GM21390 (cell line): ENCODE measurements around the gene ABCC10.
"Not testable (repeated sequence)": the region's sequence is repeated elsewhere in the genome, so short reads cannot be mapped to it uniquely, and the experiment has no call there.

ENCODE experiments used
- ATAC-seq: cut with Tn5 transposase; IDR thresholded peaks from one replicate; pipeline ENCODE4 v1.9.1; 2021; ENCODE audit not compliant: unreplicated experiment

Gene ABCC10

DNA sequence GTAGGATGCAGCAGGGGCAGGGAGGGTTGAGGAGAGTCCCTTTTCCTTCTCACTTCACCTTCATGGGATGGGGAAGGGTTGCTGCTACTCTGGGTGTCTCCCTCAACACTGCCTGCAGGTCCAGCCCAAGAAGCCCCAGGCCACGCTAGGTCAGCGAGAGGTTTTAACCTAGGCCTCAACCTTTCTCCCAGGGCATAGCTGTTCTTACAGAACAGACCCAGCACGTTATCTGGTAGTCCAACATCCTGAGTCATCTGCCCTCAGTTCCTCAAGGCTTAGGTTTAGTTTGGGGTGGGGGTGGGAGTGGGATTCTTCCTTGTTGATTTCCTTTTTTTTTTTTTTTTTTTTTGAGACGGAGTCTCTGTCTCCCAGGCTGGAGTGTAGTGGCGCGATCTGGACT, 67.0 kb downstream of the ABCC10 start:
- no peak for ATAC-seq

DNA sequence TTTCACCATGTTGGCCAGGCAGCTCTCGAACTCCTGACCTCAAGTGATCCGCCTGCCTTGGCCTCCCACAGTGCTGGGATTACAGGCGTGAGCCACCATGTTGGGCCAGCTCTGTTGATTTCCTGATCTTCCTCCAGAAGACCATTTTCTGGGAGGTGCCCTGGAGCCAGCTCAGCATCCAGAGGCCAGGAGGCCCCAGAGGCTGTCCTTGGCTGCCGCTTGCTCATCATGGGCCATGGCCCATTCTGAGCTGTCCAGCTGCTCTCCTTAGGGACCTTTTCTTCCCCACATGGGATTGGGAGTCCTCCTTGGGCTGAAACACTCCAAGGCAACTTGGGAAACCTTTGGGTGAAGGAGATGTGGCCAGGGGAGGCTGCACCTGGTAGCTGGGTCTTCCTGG, 67.4 kb downstream of the ABCC10 start:
- no peak for ATAC-seq

DNA sequence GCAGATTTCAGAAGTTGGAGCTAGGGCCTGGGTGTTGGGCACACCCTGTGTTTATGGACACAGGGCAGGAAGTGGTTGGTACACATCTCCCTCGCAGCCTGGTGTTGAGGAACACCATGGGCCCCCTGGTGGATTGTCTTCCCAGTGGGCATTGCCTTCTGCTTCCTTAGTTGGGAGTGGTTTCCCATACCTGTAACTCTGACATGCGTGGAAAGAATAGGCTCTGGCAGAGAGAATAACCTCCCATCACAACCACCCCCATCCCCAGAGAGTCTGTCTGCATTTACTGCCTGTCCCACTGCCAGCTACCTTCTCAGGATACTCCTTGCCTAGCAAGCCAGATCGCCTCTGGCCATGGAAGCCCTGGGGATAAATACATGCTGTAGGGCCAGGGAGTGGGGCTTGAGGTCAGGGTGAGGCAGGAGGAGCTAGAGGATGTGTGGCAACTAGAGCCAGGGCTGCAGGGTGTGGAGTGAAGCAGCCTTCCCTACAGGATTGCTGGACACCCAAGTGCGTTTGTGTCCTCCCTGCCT, 68.1 kb downstream of the ABCC10 start:
- no peak for ATAC-seq

DNA sequence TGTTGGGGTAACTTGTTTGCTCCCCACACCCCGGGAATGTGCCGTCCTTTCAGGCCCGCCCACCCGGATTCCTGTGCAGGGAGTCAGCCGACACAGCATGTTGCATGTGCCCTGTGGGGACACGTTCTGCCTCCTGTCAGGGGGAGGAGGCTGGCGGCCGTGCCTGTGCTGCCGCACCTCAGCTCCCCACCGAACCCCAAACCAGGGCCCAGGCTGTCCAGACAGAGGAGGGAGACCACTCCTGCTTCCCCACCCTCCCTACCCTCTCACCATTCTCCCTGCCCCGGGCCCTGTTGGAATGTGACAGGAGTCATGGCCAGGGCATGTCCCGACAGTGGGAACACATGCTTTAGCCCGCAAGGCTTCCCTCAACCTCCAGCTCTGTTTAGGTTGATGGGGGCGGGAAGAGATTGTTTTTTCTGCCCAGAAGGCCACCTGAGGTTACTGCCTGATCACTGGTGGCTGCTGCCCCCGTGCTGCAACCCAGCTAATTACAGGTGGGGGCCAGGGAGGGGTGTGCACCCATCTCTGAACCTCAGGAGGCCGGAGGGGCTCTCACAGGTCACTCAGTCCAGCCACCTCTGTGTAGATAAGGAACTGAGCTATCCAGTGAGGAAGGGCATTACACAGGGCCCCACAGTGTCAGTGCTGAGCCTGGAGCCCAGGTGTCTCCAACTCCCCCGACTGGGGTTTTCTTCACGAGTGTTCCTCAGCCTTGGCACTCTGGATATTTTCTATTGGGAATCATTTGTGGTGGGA, 69.2 kb downstream of the ABCC10 start:
- no peak for ATAC-seq

DNA sequence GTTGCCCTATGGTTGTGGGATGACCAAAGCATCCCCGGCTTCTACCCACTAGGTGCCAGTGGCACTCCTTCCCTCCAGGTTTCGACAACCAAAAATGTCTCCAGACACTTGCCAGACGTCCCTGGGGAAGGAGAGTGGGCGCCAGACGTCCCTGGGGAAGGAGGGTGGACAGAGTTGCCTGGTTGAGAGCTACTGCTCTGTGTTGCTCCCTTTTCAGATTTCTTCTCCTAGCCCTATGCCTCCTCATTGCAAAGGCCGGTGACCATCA, 69.7 kb downstream of the ABCC10 start:
- no peak for ATAC-seq

DNA sequence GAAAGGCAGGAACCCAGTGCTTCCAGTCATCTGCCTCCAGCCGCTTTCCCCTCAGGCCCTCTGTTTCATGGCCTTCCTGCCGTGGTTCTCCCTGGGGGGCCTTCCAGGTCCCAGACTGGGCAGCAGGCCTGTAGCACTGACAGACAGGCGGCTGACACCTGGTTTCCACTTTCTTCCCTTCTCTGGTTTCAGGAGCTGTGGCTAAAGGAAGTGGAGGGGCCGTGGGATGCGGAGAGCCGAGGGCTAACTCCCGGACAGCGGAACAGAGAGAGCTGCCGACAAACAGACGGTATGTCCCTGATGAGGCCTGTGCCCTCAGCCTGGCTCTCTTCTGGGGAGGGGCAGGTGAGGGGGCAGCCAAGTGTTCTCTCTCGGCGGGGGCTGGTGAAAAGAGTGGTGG, 70.3 kb downstream of the ABCC10 start:
- no peak for ATAC-seq

DNA sequence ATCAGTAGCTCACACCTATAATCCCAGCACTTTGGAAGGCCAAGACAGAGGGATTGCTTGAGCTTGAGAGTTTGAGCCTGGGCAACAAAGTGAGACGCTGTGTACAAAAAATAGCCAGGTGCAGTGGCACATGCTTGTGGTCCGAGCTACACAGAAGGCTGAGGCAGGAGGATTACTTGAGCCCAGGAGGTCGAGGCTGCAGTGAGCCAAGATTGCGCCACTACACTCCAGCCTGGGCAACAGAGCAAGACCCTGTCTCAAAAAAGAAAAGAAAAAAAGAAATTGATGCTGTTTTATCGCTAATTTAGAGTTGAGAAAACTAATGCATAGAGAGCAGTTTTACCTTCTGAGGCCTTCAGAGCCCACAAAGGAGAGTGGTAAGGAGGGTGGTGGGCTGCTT, 71.0 kb downstream of the ABCC10 start:
- not testable (repeated sequence) for ATAC-seq

DNA sequence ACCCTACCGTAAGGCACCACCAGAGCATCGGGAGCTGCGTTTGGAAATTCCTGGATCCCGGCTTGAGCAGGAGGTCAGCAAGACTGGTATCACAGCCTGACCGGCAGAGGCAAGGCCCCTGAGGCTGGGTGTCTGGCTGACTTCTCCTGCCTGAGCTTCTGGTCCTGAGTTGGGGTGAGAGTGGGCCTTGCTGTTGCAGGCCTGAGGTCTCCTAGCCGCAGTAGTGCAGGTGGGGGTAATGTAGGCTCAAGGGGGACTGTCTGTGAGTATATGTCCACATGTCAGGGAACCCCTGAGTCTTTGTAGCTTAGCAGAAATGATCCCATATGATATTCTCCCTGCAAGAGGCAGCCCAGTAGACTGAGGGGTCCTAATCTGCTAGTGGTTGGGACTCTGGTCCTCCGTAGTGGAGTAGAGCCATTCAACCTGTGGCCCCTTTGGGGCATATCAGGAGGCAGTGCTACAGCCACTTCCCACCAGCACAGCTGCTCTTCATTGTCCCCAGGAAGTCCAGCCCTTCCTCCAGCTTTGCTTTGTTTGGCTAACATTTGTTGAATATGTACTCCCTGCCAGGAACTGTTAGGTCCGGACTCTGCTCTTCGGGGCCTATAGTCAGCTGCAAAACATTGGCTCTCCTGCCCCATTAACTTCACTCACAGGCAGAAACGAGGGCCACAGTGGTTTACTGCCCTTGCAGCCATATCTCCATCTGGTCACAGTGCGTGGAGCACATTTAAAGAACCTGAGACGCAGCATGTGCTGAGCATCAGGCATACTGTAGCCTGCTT, 71.9 kb downstream of the ABCC10 start:
- ATAC-seq: no peak
